Esophagus squamous epithelium (tissue), 5 donors: ENCODE data around the gene PRR12. TPM values are rescaled to one million over a fixed set of nuclear protein-coding genes. Genes with fewer than 3 reads are reported as not detected.
"Not testable (repeated sequence)": the region's sequence is repeated elsewhere in the genome, so short reads cannot be mapped to it uniquely, and the experiment has no call there.

ENCODE experiments used
- DNase-seq: peaks from one replicate; lab custom pipeline; 2025; lab: John Stamatoyannopoulos, UW
- H3K27ac ChIP-seq, 4 donors: fragments of 200-600 bp; sonication (generic); one replicate each; pipeline ENCODE4 v1.5.1; 2016 to 2019; ENCODE audit warnings: mild to moderate bottlenecking in 1 of 4
- H3K27me3 ChIP-seq, 4 donors: fragments of 200-600 bp; sonication (generic); 1 replicate in 3 of 4; 2 replicates in 1 of 4; pipeline versions ENCODE4 v1.5.1 to v1.6.0; 2017 to 2021; ENCODE audit warnings: antibody characterized with exemption in 1 of 4
- H3K36me3 ChIP-seq, 3 donors: fragments of 200-600 bp; sonication (generic); one replicate each; pipeline ENCODE4 v1.5.1; 2016 to 2019
- H3K4me1 ChIP-seq, 3 donors: fragments of 200-600 bp; sonication (generic); one replicate each; pipeline ENCODE4 v1.5.1; 2017 to 2019
- H3K4me3 ChIP-seq, 4 donors: fragments of 200-600 bp; sonication (generic); 1 replicate in 3 of 4; 2 replicates in 1 of 4; pipeline ENCODE4 v1.5.1; 2016 to 2019; ENCODE audit warnings: mild to moderate bottlenecking in 2 of 4, moderate library complexity in 1 of 4
- H3K9me3 ChIP-seq, 3 donors: fragments of 200-600 bp; sonication (generic); one replicate each; pipeline ENCODE4 v1.5.1; 2016 to 2019
- CTCF ChIP-seq, 6 experiments: fragments of 450-650 bp in 4 of 6; fragments of 200-600 bp in 2 of 6; sonication (generic) in 2 of 6; IDR thresholded peaks; one replicate each; pipeline ENCODE4 v1.5.1; 2016 to 2019; ENCODE audit warnings: antibody characterized with exemption in 6 of 6, mild to moderate bottlenecking in 4 of 6, moderate library complexity in 4 of 6
- POLR2A ChIP-seq, 4 donors: fragments of 450-650 bp; IDR thresholded peaks; one replicate each; pipeline ENCODE4 v1.6.1; 2017; ENCODE audit warnings: antibody characterized with exemption in 4 of 4, mild to moderate bottlenecking in 4 of 4, moderate library complexity in 3 of 4
- WGBS, 2 donors: methylation state at CpG; one replicate each; pipeline ENCODE4 v1.1.5; 2018; 5-methylcytosine and 5-hydroxymethylcytosine counted together
- intact Hi-C: fragments of 100-400 bp; cut with DNase I; formaldehyde crosslinking; loops from one replicate; pipeline ENCODE4 v1.15.0; 2022
- total RNA-seq, 4 donors: library from RNA; depleted of rRNA; stranded (reverse); fragments of >200 nt; gene quantifications; one replicate each; pipeline ENCODE4 v1.1.0, GENCODE V29; 2016
- donor health status: DM: yes; HTN: yes; CAD: no.

The PRR12 gene
- total RNA-seq, 4 donors from 2014 or later, result 4.5 to 11.9 (median 7.7) TPM

- TF ChIP-seq POLR2A (IDR thresholded peaks at IDR 0.05) (no peak), CTCF (IDR thresholded peaks at IDR 0.05) (no peak)
- peaks cover 0 to 28% (median 11%) of the 10 kb centered on the region in 3 donors for H3K4me1 ChIP-seq
- no peaks in the 10 kb centered on the region for H3K9me3 ChIP-seq
- H3K36me3 ChIP-seq, result peaks cover 38 to 94% (median 45%) of the 10 kb centered on the region in 3 donors
- no peaks in the 10 kb centered on the region for H3K27me3 ChIP-seq
- DNase-seq, result no peak
- intact Hi-C loops, result no loop called here
- no peak overlapping the region for H3K27ac ChIP-seq
- no peak overlapping the region for H3K4me3 ChIP-seq
- 90 to 91% methylated on average over 7 of the region's 7 CpGs for whole genome bisulfite sequencing, 2 donors
Observed at GRCh38 chr19:49616945-49617344, 26.0 kb downstream of the PRR12 start.

- H3K36me3 ChIP-seq, result peaks cover 38 to 98% (median 45%) of the 10 kb centered on the region in 3 donors
Observed at GRCh38 chr19:49617860-49618259, 26.9 kb downstream of the PRR12 start.

GRCh38 chr19:49624967-49625910, 34.3 kb downstream of the PRR12 start:
- H3K27me3 ChIP-seq, result no peaks in the 10 kb centered on the region
- peaks cover 13 to 72% (median 25%) of the 10 kb centered on the region in 3 donors for H3K36me3 ChIP-seq
- 74 to 84% methylated on average over 9 to 14 of the region's 27 CpGs for WGBS, 2 donors
- intact Hi-C loops, result no loop called here
- DNase-seq, result no peak
- H3K9me3 ChIP-seq, result no peaks in the 10 kb centered on the region
- peaks cover 0 to 3% (median 0%) of the 10 kb centered on the region in 3 donors for H3K4me1 ChIP-seq
- TF ChIP-seq POLR2A (IDR thresholded peaks at IDR 0.05) (no peak), CTCF (IDR thresholded peaks at IDR 0.05) (no peak)
- H3K4me3 ChIP-seq, result no peak overlapping the region
- no peak overlapping the region for H3K27ac ChIP-seq

More at GRCh38 chr19:49617860-49618259, 26.9 kb downstream of the PRR12 start:
- intact Hi-C loops, DNase-seq, H3K27me3 ChIP-seq, H3K4me3 ChIP-seq, H3K9me3 ChIP-seq, H3K27ac ChIP-seq: not testable (repeated sequence)
- H3K4me1 ChIP-seq, result peaks cover 0 to 19% (median 8%) of the 10 kb centered on the region in 3 donors
- 91% methylated on average over 13 of the region's 13 CpGs for WGBS, 2 donors

- peaks cover 8 to 63% (median 21%) of the 10 kb centered on the region in 3 donors for H3K36me3 ChIP-seq
- H3K4me3 ChIP-seq, result no peak overlapping the region
- intact Hi-C loops, result no loop called here
- no peaks in the 10 kb centered on the region for H3K9me3 ChIP-seq
- 72 to 83% methylated on average over 4 of the region's 11 CpGs for WGBS, 2 donors
- H3K27me3 ChIP-seq, result no peaks in the 10 kb centered on the region
- H3K4me1 ChIP-seq, result peaks cover 5 to 13% (median 6%) of the 10 kb centered on the region in 3 donors
- TF ChIP-seq CTCF (IDR thresholded peaks at IDR 0.05) (no peak), POLR2A (IDR thresholded peaks at IDR 0.05) (no peak)
- no peak for DNase-seq
- no peak overlapping the region for H3K27ac ChIP-seq
Observed at GRCh38 chr19:49626226-49626625, 35.2 kb downstream of the PRR12 start.

- intact Hi-C loops, result no loop called here
- H3K36me3 ChIP-seq, result peaks cover 0 to 38% (median 13%) of the 10 kb centered on the region in 3 donors
- no peaks in the 10 kb centered on the region for H3K27me3 ChIP-seq
- no peak for DNase-seq
- WGBS, 2 donors, result 80 to 94% methylated on average over 4 to 9 of the region's 9 CpGs
- TF ChIP-seq CTCF (IDR thresholded peaks at IDR 0.05), result no peak
- TF ChIP-seq POLR2A (IDR thresholded peaks at IDR 0.05), result no peak
- no peak overlapping the region for H3K4me3 ChIP-seq
- no peaks in the 10 kb centered on the region for H3K9me3 ChIP-seq
- H3K4me1 ChIP-seq, result peaks cover 5 to 23% (median 7%) of the 10 kb centered on the region in 3 donors
- H3K27ac ChIP-seq, result no peak overlapping the region
Observed at GRCh38 chr19:49629659-49630058, 38.7 kb downstream of the PRR12 start.
